Gastrocnemius medialis (tissue), 4 donors: ENCODE data around the gene MPPED2. TPM values are rescaled to one million over a fixed set of nuclear protein-coding genes. Genes with fewer than 3 reads are reported as not detected.

Source experiments
- ATAC-seq, 2 donors: fragments of 150-250 bp; one replicate each; pipeline ENCODE4 v1.9.1; 2016
- DNase-seq, 2 donors: peaks; one replicate each; pipeline ENCODE4 v3.0.0-alpha.2; 2019
- H3K27ac ChIP-seq, 4 donors: fragments of 200-600 bp; sonication (generic); 1 replicate in 1 of 4; 2 replicates in 3 of 4; pipeline ENCODE4 v1.5.1; 2016 to 2018; ENCODE audit warnings: mild to moderate bottlenecking in 2 of 4, moderate library complexity in 1 of 4
- H3K27me3 ChIP-seq, 3 donors: fragments of 200-600 bp; sonication (generic) in 2 of 3; 1 replicate in 1 of 3; 2 replicates in 2 of 3; pipeline versions ENCODE4 v1.5.1 to v1.6.0; 2016 to 2019; ENCODE audit warnings: mild to moderate bottlenecking in 1 of 3, moderate library complexity in 1 of 3
- H3K36me3 ChIP-seq, 2 donors: fragments of 200-600 bp; sonication (generic) in 1 of 2; one replicate each; pipeline ENCODE4 v1.5.1; 2017 to 2018
- H3K4me1 ChIP-seq, 2 donors: fragments of 200-600 bp; sonication (generic) in 1 of 2; one replicate each; pipeline ENCODE4 v1.5.1; 2016 to 2017; ENCODE audit warnings: mild to moderate bottlenecking in 2 of 2
- H3K4me3 ChIP-seq, 4 donors: fragments of 200-600 bp; sonication (generic) in 3 of 4; 1 replicate in 1 of 4; 2 replicates in 3 of 4; pipeline ENCODE4 v1.5.1; 2016 to 2019; ENCODE audit warnings: mild to moderate bottlenecking in 2 of 4
- H3K9me3 ChIP-seq, 3 donors: fragments of 200-600 bp; sonication (generic) in 2 of 3; 1 replicate in 1 of 3; 2 replicates in 2 of 3; pipeline ENCODE4 v1.5.1; 2016 to 2019
- POLR2A ChIP-seq, 2 donors: fragments of 450-650 bp; IDR thresholded peaks; one replicate each; pipeline ENCODE4 v1.6.1; 2017; ENCODE audit warnings: antibody characterized with exemption in 2 of 2, mild to moderate bottlenecking in 2 of 2, moderate library complexity in 2 of 2
- in situ Hi-C, 4 donors: fragments of 200-750 bp; cut with MboI; loops; one replicate each; pipeline versions ENCODE4 v1.15.0 to v1.8.0; 2017; ENCODE audit warnings: low sequenced_read_pairs in 4 of 4
- intact Hi-C: fragments of 100-400 bp; cut with DNase I; formaldehyde crosslinking; loops from one replicate; pipeline ENCODE4 v1.15.1; 2023; ENCODE audit warnings: low total_unique reads
- total RNA-seq, 4 donors: library from RNA; depleted of rRNA; stranded (reverse); fragments of >200 nt; gene quantifications; one replicate each; pipeline versions ENCODE4 v1.1.0 to v1.2.3, GENCODE V29; 2016
- TF ChIP-seq, protein P1 (sequence below), 5 experiments: fragments of 450-650 bp in 3 of 5; fragments of 200-600 bp in 2 of 5; sonication (generic) in 2 of 5; IDR thresholded peaks in 4 of 5; conservative IDR thresholded peaks in 1 of 5; 1 replicate in 4 of 5; 2 replicates in 1 of 5; pipeline ENCODE4 v1.5.1; 2016 to 2019; ENCODE audit warnings: antibody characterized with exemption in 5 of 5, mild to moderate bottlenecking in 3 of 5, moderate library complexity in 3 of 5

Gene MPPED2
- total RNA-seq, 4 donors from 2014 or later, result 0.78 to 4.4 (median 2.2) TPM

DNA sequence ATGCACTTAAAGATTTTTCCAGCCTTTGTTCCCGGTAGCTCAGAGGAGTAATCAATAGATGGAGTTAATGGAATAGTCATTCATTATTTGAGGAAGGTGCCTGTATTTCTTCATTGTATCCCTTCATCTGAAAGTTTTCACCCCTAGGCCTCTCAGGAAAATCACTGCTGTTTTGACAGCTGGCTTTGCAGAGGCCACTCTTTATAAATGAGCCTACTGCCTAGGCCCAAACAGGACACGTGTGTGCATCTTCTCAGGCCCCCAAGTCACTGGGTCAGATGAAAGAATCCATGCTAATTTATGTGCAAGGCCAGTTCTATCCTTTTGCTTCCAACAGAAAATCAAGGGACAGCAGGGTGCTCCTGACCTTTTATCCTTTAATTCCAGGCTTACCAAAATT lies 76.8 kb downstream of the MPPED2 start:
- Histone ChIP-seq H3K9me3 (no peaks in the 10 kb centered on the region), H3K4me3 (no peak overlapping the region), H3K27me3 (no peaks in the 10 kb centered on the region), H3K36me3 (no peaks in the 10 kb centered on the region), H3K27ac (no peak overlapping the region), H3K4me1 (peaks cover 0 to under 1% of the 10 kb centered on the region in 2 donors)
- DNase-seq, result no peak
- in situ Hi-C loops (no loop called here), intact Hi-C loops (no loop called here)
- no peak for ATAC-seq
- TF ChIP-seq, protein P1, sequence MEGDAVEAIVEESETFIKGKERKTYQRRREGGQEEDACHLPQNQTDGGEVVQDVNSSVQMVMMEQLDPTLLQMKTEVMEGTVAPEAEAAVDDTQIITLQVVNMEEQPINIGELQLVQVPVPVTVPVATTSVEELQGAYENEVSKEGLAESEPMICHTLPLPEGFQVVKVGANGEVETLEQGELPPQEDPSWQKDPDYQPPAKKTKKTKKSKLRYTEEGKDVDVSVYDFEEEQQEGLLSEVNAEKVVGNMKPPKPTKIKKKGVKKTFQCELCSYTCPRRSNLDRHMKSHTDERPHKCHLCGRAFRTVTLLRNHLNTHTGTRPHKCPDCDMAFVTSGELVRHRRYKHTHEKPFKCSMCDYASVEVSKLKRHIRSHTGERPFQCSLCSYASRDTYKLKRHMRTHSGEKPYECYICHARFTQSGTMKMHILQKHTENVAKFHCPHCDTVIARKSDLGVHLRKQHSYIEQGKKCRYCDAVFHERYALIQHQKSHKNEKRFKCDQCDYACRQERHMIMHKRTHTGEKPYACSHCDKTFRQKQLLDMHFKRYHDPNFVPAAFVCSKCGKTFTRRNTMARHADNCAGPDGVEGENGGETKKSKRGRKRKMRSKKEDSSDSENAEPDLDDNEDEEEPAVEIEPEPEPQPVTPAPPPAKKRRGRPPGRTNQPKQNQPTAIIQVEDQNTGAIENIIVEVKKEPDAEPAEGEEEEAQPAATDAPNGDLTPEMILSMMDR (IDR thresholded peaks at IDR 0.05 in 4 of 5, conservative IDR thresholded peaks at IDR 0.05 in 1 of 5), result no peak
- no peak for TF ChIP-seq POLR2A (IDR thresholded peaks at IDR 0.05)

DNA sequence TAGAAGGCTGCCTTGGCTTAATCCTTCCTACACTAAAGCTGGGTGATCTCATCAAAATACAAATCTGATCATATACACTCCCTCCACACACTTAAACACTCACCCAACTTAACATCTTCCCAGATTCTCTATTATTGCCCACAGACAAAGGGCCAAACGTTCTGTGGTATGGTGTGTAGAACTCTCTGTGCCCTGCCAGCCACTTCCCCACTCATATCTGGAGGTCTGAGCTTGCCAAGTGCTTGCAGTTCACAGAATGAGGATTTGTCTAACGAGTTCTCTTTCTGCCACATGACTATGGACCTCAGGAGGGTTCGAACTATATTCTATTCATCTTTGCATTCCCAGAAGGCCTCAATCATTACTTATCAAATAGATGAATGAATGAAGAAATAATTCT lies 77.6 kb downstream of the MPPED2 start:
- Histone ChIP-seq H3K27me3 (no peaks in the 10 kb centered on the region), H3K4me3 (no peak overlapping the region), H3K36me3 (no peaks in the 10 kb centered on the region), H3K27ac (no peak overlapping the region), H3K9me3 (no peaks in the 10 kb centered on the region), H3K4me1 (peaks cover 0 to 6% of the 10 kb centered on the region in 2 donors)
- ATAC-seq (no peak), DNase-seq (no peak)
- TF ChIP-seq POLR2A (IDR thresholded peaks at IDR 0.05), result no peak
- TF ChIP-seq, protein P1 (IDR thresholded peaks at IDR 0.05 in 4 of 5, conservative IDR thresholded peaks at IDR 0.05 in 1 of 5), result no peak
- intact Hi-C loops, result no loop called here
- in situ Hi-C loops, result no loop called here

DNA sequence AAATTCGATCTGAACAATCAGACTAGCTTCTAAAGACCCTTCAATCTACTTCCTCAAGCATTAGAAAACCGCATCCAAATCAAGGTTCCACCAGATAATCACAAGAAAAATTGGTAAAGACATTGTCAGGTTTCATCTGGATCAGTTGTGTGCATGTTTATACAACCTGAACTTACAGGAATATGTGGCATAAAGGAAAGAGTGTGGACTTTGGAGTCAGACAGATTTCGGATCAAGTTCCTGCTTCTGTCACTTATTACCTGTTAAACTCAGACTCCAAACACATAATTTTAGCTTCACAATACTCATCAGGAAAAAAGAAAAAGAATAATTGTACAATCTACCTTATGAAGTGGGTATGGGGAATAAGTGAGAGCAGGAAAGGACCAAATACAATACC lies 80.5 kb downstream of the MPPED2 start:
- DNase-seq (no peak), ATAC-seq (no peak)
- TF ChIP-seq POLR2A (IDR thresholded peaks at IDR 0.05), result no peak
- TF ChIP-seq, protein P1 (IDR thresholded peaks at IDR 0.05 in 4 of 5, conservative IDR thresholded peaks at IDR 0.05 in 1 of 5), result no peak
- in situ Hi-C loops, result no loop called here
- no peaks in the 10 kb centered on the region for H3K27me3 ChIP-seq
- intact Hi-C loops, result no loop called here
- no peak overlapping the region for H3K4me3 ChIP-seq
- H3K36me3 ChIP-seq, result no peaks in the 10 kb centered on the region
- H3K9me3 ChIP-seq, result no peaks in the 10 kb centered on the region
- peaks cover 8 to 26% of the 10 kb centered on the region in 2 donors for H3K4me1 ChIP-seq
- H3K27ac ChIP-seq, result no peak overlapping the region

DNA sequence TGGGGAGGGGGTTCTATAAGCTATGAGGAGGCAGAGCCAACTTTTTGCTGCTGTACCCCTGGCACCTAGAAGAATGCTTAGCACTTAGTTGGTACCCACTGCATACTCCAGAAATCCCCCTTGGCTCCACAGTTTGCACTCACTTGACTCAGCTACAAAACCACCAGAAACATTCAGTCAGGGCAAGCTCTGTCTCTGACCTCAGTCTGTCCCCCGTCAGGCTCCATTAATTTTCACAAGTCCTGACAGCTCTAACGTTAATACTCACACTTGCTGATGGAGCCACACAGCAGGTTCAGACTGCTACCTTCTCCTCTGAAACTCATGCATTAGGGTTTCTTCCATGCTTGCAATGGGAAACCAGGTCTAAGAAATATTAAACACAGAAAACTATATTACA lies 81.7 kb downstream of the MPPED2 start:
- ATAC-seq (no peak), DNase-seq (no peak)
- intact Hi-C loops, result loop anchor here (5.0 kb wide), 1 partner anchor 72 kb away; no protein-coding TSS in a partner anchor
- H3K4me1 ChIP-seq, result peaks cover 8 to 37% of the 10 kb centered on the region in 2 donors
- no peak overlapping the region for H3K4me3 ChIP-seq
- in situ Hi-C loops, result no loop called here
- H3K27ac ChIP-seq, result no peak overlapping the region
- H3K9me3 ChIP-seq, result no peaks in the 10 kb centered on the region
- no peaks in the 10 kb centered on the region for H3K36me3 ChIP-seq
- TF ChIP-seq POLR2A (IDR thresholded peaks at IDR 0.05), result no peak
- TF ChIP-seq, protein P1 (IDR thresholded peaks at IDR 0.05 in 4 of 5, conservative IDR thresholded peaks at IDR 0.05 in 1 of 5), result no peak
- H3K27me3 ChIP-seq, result no peaks in the 10 kb centered on the region

DNA sequence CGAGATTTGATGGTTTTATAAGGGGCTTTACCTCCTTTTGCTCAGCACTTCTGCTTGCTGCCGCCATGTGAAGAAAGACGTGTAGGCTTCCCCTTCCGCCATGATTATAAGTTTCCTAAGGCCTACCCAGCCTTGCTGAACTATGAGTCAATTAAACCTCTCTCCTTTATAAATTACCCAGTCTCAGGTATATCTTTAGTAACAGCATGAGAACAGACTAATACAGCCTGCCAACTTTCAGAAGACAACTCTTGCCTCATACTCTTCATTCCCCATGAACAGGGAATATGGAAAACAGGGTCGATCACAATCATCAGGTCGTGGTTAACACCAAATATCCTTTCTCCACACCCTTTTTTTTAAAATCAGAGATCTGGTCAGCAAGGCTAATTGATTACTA lies 83.0 kb downstream of the MPPED2 start:
- DNase-seq (no peak), ATAC-seq (peak; percentile 75 to 76)
- in situ Hi-C loops, result no loop called here
- Histone ChIP-seq H3K4me1 (peaks cover 8 to 37% of the 10 kb centered on the region in 2 donors), H3K9me3 (no peaks in the 10 kb centered on the region), H3K27ac (peak overlapping the region; percentile 1 to 62 (median 36)), H3K36me3 (no peaks in the 10 kb centered on the region), H3K4me3 (no peak overlapping the region), H3K27me3 (no peaks in the 10 kb centered on the region)
- intact Hi-C loops, result loop anchor here (5.0 kb wide), 1 partner anchor 71 kb away; no protein-coding TSS in a partner anchor
- no peak for TF ChIP-seq POLR2A (IDR thresholded peaks at IDR 0.05)
- TF ChIP-seq, protein P1 (IDR thresholded peaks at IDR 0.05 in 4 of 5, conservative IDR thresholded peaks at IDR 0.05 in 1 of 5), result no peak
